Stomach (tissue), 9 donors: Measurements from ENCODE around the gene NELFE. TPM values are rescaled to one million over a fixed set of nuclear protein-coding genes. Genes with fewer than 3 reads are reported as not detected.

ENCODE experiments used
- DNase-seq, 2 donors: peaks; one replicate each; pipeline versions ENCODE4 v3.0.0 to v3.0.0-alpha.2; 2013 to 2019
- H3K27ac ChIP-seq, 5 donors: fragments of 200-600 bp in 4 of 5; sonication (generic) in 4 of 5; one replicate each; pipeline ENCODE4 v1.5.1; 2013 to 2019; ENCODE audit warnings: mild to moderate bottlenecking in 1 of 5, moderate library complexity in 1 of 5
- H3K27me3 ChIP-seq, 3 donors: fragments of 200-600 bp; sonication (generic); one replicate each; pipeline ENCODE4 v1.5.1; 2017 to 2019; ENCODE audit warnings: mixed run types in 1 of 3
- H3K36me3 ChIP-seq, 4 donors: fragments of 200-600 bp; sonication (generic); 1 replicate in 3 of 4; 2 replicates in 1 of 4; pipeline ENCODE4 v1.5.1; 2016 to 2019
- H3K4me1 ChIP-seq, 4 donors: fragments of 200-600 bp; sonication (generic); one replicate each; pipeline ENCODE4 v1.5.1; 2016 to 2019
- H3K4me3 ChIP-seq, 4 donors: fragments of 200-600 bp; sonication (generic) in 3 of 4; one replicate each; pipeline ENCODE4 v1.5.1; 2016 to 2019; ENCODE audit warnings: mild to moderate bottlenecking in 1 of 4
- H3K9me3 ChIP-seq, 4 donors: fragments of 200-600 bp; sonication (generic); one replicate each; pipeline ENCODE4 v1.5.1; 2016 to 2019
- CTCF ChIP-seq, 7 experiments: fragments of 450-650 bp in 4 of 7; fragments of 200-600 bp in 3 of 7; sonication (generic) in 3 of 7; IDR thresholded peaks; one replicate each; pipeline ENCODE4 v1.5.1; 2016 to 2019; ENCODE audit warnings: antibody characterized with exemption in 7 of 7, control low read depth in 2 of 7, mild to moderate bottlenecking in 1 of 7
- EP300 ChIP-seq: sonication (generic); formaldehyde crosslinking; IDR thresholded peaks from one replicate; pipeline ENCODE4 v1.6.1; 2017; ENCODE audit warnings: antibody characterized with exemption
- POLR2A ChIP-seq, 4 donors: fragments of 450-650 bp; IDR thresholded peaks; one replicate each; pipeline ENCODE4 v1.6.1; 2016; ENCODE audit warnings: antibody characterized with exemption in 4 of 4, control low read depth in 2 of 4, mild to moderate bottlenecking in 1 of 4, moderate library complexity in 1 of 4
- POLR2AphosphoS5 ChIP-seq, 3 donors: sonication (generic); formaldehyde crosslinking; IDR thresholded peaks; one replicate each; pipeline ENCODE4 v1.6.1; 2016; ENCODE audit warnings: antibody characterized with exemption in 3 of 3
- WGBS, 5 donors: extraction: QIAGEN DNeasy Blood & Tissue Kit in 3 of 5; methylation state at CpG; one replicate each; pipeline versions ENCODE4 v1.1.5 to v1.1.7; 2013 to 2018; 5-methylcytosine and 5-hydroxymethylcytosine counted together
- intact Hi-C: fragments of 100-400 bp; cut with DNase I; formaldehyde crosslinking; loops from one replicate; pipeline ENCODE4 v1.15.1; 2023; ENCODE audit warnings: low total_unique reads
- polyA plus RNA-seq, 3 donors: library from polyadenylated mRNA; stranded (reverse); fragments of 200-250 nt; gene quantifications; one replicate each; pipeline ENCODE4 v1.2.3, GENCODE V29; 2013
- total RNA-seq, 5 donors: library from RNA; depleted of rRNA; stranded (reverse); fragments of >200 nt; gene quantifications; one replicate each; pipeline versions ENCODE4 v1.1.0 to v1.2.3, GENCODE V29; 2014 to 2016
- donor health status: healthy with polysubstance abuse.
- donor health status: Bipolar disorder and iron deficiency.
- donor health status: healthy.

The NELFE gene
- total and polyA plus RNA-seq, 8 donors, result 2.9 to 100 (median 51.5) TPM

- H3K27ac ChIP-seq, result no peak overlapping the region
- peaks cover 57 to 73% (median 72%) of the 10 kb centered on the region in 4 donors for H3K36me3 ChIP-seq
- no peak overlapping the region for H3K4me3 ChIP-seq
- peaks cover 19 to 34% (median 27%) of the 10 kb centered on the region in 4 donors for H3K4me1 ChIP-seq
- TF ChIP-seq EP300 (no peak), CTCF (IDR thresholded peaks at IDR 0.05) (no peak), POLR2AphosphoS5 (IDR thresholded peaks at IDR 0.05) (no peak)
- WGBS, 5 donors, result 92 to 98% (median 94%) methylated on average over 12 of the region's 12 CpGs
- no peaks in the 10 kb centered on the region for H3K9me3 ChIP-seq
- DNase-seq, result no peak
- intact Hi-C loops, result no loop called here
- no peaks in the 10 kb centered on the region for H3K27me3 ChIP-seq
These were observed 2.8 kb upstream of the NELFE start for GRCh38 chr6:31961616-31962015.

GRCh38 chr6:31958412-31958740, 395 bp downstream of the NELFE start:
- peaks cover 19 to 36% (median 27%) of the 10 kb centered on the region in 4 donors for H3K4me1 ChIP-seq
- no peaks in the 10 kb centered on the region for H3K27me3 ChIP-seq
- H3K36me3 ChIP-seq, result peaks cover 58 to 73% (median 72%) of the 10 kb centered on the region in 4 donors
- H3K27ac ChIP-seq, result peak overlapping the region; percentile 28 to 95 (median 90)
- intact Hi-C loops, result no loop called here
- WGBS, 5 donors, result 4 to 9% (median 6%) methylated on average over 11 of the region's 11 CpGs
- peak overlapping the region; percentile 69 to 97 (median 82) for H3K4me3 ChIP-seq
- no peak for DNase-seq
- TF ChIP-seq CTCF (IDR thresholded peaks at IDR 0.05), result peak in 1 of 7 experiments; percentile 10
- TF ChIP-seq POLR2A (IDR thresholded peaks at IDR 0.05), result no peak
- no peak for TF ChIP-seq POLR2AphosphoS5 (IDR thresholded peaks at IDR 0.05)
- no peak for TF ChIP-seq EP300
- no peaks in the 10 kb centered on the region for H3K9me3 ChIP-seq

GRCh38 chr6:31956796-31957195, 2.0 kb downstream of the NELFE start:
- intact Hi-C loops, result no loop called here
- TF ChIP-seq POLR2A (IDR thresholded peaks at IDR 0.05) (no peak), EP300 (no peak), CTCF (IDR thresholded peaks at IDR 0.05) (no peak), POLR2AphosphoS5 (IDR thresholded peaks at IDR 0.05) (no peak)
- no peak for DNase-seq
- H3K36me3 ChIP-seq, result peaks cover 47 to 73% (median 72%) of the 10 kb centered on the region in 4 donors
- H3K27me3 ChIP-seq, result no peaks in the 10 kb centered on the region
- no peak overlapping the region for H3K4me3 ChIP-seq
- H3K27ac ChIP-seq, result no peak overlapping the region
- WGBS, 5 donors, result 59 to 97% (median 97%) methylated on average over 3 of the region's 3 CpGs
- H3K9me3 ChIP-seq, result no peaks in the 10 kb centered on the region
- H3K4me1 ChIP-seq, result peaks cover 19 to 46% (median 27%) of the 10 kb centered on the region in 4 donors

- TF ChIP-seq POLR2AphosphoS5 (IDR thresholded peaks at IDR 0.05), result no peak
- TF ChIP-seq CTCF (IDR thresholded peaks at IDR 0.05), result no peak
- TF ChIP-seq POLR2A (IDR thresholded peaks at IDR 0.05), result no peak
- TF ChIP-seq EP300, result no peak
- no peaks in the 10 kb centered on the region for H3K27me3 ChIP-seq
- H3K36me3 ChIP-seq, result peaks cover 33 to 75% (median 69%) of the 10 kb centered on the region in 4 donors
- no peak overlapping the region for H3K27ac ChIP-seq
- DNase-seq, result no peak
- H3K4me1 ChIP-seq, result peaks cover 14 to 35% (median 17%) of the 10 kb centered on the region in 4 donors
- 96 to 98% (median 97%) methylated on average over 28 of the region's 28 CpGs for WGBS, 5 donors
- no peak overlapping the region for H3K4me3 ChIP-seq
- intact Hi-C loops, result loop anchor here (5.0 kb wide), 1 partner anchor 47 kb away; no protein-coding TSS in a partner anchor
- no peaks in the 10 kb centered on the region for H3K9me3 ChIP-seq
These were observed 4.3 kb downstream of the NELFE start for GRCh38 chr6:31954511-31954910.
